OCI-LY3 (cell line): ENCODE results near the gene HOXA1.

ENCODE experiments used
- H2AFZ ChIP-seq: fragments of 200-600, 300-600 bp; shearing (Covaris generic); 2 replicates; pipeline ENCODE4 v1.6.0; 2014; ENCODE audit warnings: antibody characterized with exemption, low read depth, low read length
- H3K27ac ChIP-seq: fragments of 200-600, 300-600 bp; sonication (generic); 2 replicates; pipeline ENCODE4 v1.5.1; 2014; ENCODE audit warnings: mild to moderate bottlenecking, low read length, moderate library complexity, mixed read lengths
- H3K27me3 ChIP-seq: fragments of 200-600, 300-600 bp; sonication (generic); 2 replicates; pipeline ENCODE4 v1.6.1; 2014; ENCODE audit warnings: low read depth, low read length, mixed read lengths
- H3K36me3 ChIP-seq: fragments of 200-600, 300-600 bp; sonication (generic); replicated peaks from 2 replicates; pipeline ENCODE3; 2014; ENCODE audit warnings: low read depth, low read length, mixed read lengths
- H3K4me1 ChIP-seq: fragments of 300-600, 200-600 bp; sonication (generic); 2 replicates; pipeline ENCODE4 v1.6.1; 2014; ENCODE audit warnings: low read length, mixed read lengths
- H3K4me2 ChIP-seq: fragments of 200-600, 300-600 bp; sonication (generic); 2 replicates; pipeline ENCODE4 v1.6.1; 2014; ENCODE audit warnings: low read length, mixed read lengths
- H3K4me3 ChIP-seq: fragments of 300-600, 200-600 bp; sonication (generic); 2 replicates; pipeline ENCODE4 v1.5.1; 2014; ENCODE audit warnings: antibody characterized with exemption, mild to moderate bottlenecking, low read length, moderate library complexity
- H3K79me2 ChIP-seq: fragments of 300-600, 200-600 bp; shearing (Covaris generic); 2 replicates; pipeline ENCODE4 v1.6.1; 2014; ENCODE audit warnings: mild to moderate bottlenecking, low read length, mixed read lengths
- H3K9ac ChIP-seq: fragments of 300-600, 200-600 bp; shearing (Covaris generic); 2 replicates; pipeline ENCODE4 v1.6.0; 2014; ENCODE audit warnings: mild to moderate bottlenecking, low read length, moderate library complexity
- H3K9me3 ChIP-seq: fragments of 200-600, 300-600 bp; shearing (Covaris generic); 2 replicates; pipeline ENCODE4 v1.6.1; 2014; ENCODE audit warnings: low read length, mixed read lengths; ENCODE audit not compliant: insufficient read depth
- H4K20me1 ChIP-seq: fragments of 200-600, 300-600 bp; sonication (generic); 2 replicates; pipeline ENCODE4 v1.6.1; 2016; ENCODE audit warnings: low read length, mixed read lengths; ENCODE audit not compliant: insufficient read depth
- CTCF ChIP-seq: fragments of 200-600, 300-600 bp; sonication (generic); IDR thresholded peaks from 2 replicates; pipeline ENCODE4 v1.5.1; 2014; ENCODE audit warnings: antibody characterized with exemption, low read length, low read depth
- EZH2phosphoT487 ChIP-seq: fragments of 200-600 bp; shearing (Covaris generic); IDR thresholded peaks from 2 replicates; pipeline ENCODE4 v1.6.1; 2018; ENCODE audit warnings: antibody characterized with exemption, mixed run types, low read depth

Gene HOXA1

GRCh38 chr7:27131390-27131819, 35.6 kb upstream of the HOXA1 start:
- Histone ChIP-seq H3K79me2 (no peaks in the 10 kb centered on the region), H3K4me3 (no peak overlapping the region), H3K9me3 (no peaks in the 10 kb centered on the region), H2AFZ (no peak overlapping the region), H3K4me1 (peaks cover 25% of the 10 kb centered on the region), H3K4me2 (no peak overlapping the region), H4K20me1 (peaks cover 7% of the 10 kb centered on the region; the same call in 1 of the 2 replicates), H3K27ac (no peak overlapping the region), H3K9ac (no peak overlapping the region), H3K27me3 (no peaks in the 10 kb centered on the region; the same call in 1 of the 2 replicates), H3K36me3 (no peaks in the 10 kb centered on the region)
- TF ChIP-seq CTCF (no peak), EZH2phosphoT487 (no peak)

- Histone ChIP-seq H3K4me2 (no peak within 1 kb of the TSS), H3K36me3 (no peaks in the 10 kb centered on the region), H3K9me3 (no peaks in the 10 kb centered on the region), H3K27me3 (no peaks in the 10 kb centered on the region; the same call in 1 of the 2 replicates), H4K20me1 (peaks cover 7% of the 10 kb centered on the region; the same call in 1 of the 2 replicates), H2AFZ (no peak within 1 kb of the TSS), H3K4me3 (no peak within 1 kb of the TSS), H3K9ac (no peak within 1 kb of the TSS), H3K4me1 (peaks cover 20% of the 10 kb centered on the region), H3K79me2 (no peaks in the 10 kb centered on the region), H3K27ac (no peak within 1 kb of the TSS)
- TF ChIP-seq CTCF = no peak
- no peak for TF ChIP-seq EZH2phosphoT487
Observed at GRCh38 chr7:27130540-27131389, 35.0 kb upstream of the HOXA1 start, which contains the start of gene HOXA4. Gene HOXA4, minus strand, starts transcription at chr7:27130757. Its CDS starts 24 bp downstream, at chr7:27130733.

- Histone ChIP-seq H3K79me2 (no peaks in the 10 kb centered on the region), H3K4me1 (peaks cover 11% of the 10 kb centered on the region), H3K4me3 (no peak overlapping the region), H3K27ac (no peak overlapping the region), H3K4me2 (no peak overlapping the region), H2AFZ (no peak overlapping the region), H3K27me3 (no peaks in the 10 kb centered on the region; the same call in 1 of the 2 replicates), H3K9ac (no peak overlapping the region), H4K20me1 (peaks cover 5% of the 10 kb centered on the region; the same call in 1 of the 2 replicates), H3K36me3 (no peaks in the 10 kb centered on the region), H3K9me3 (no peaks in the 10 kb centered on the region)
- no peak for TF ChIP-seq EZH2phosphoT487
- TF ChIP-seq CTCF = no peak
Observed at GRCh38 chr7:27129729-27130539, 34.1 kb upstream of the HOXA1 start.
